Osteocyte (in vitro differentiated cells): Measurements from ENCODE around the gene PHF23. TPM values are rescaled to one million over a fixed set of nuclear protein-coding genes. Genes with fewer than 3 reads are reported as not detected.

Experiments used
- microRNA-seq: library from miRNA; unstranded; fragments of <30 nt; microRNA quantifications from one replicate; pipeline ENCODE4 v1.1.0, GENCODE V29; 2020; ENCODE audit not compliant: unreplicated experiment
- total RNA-seq: library from RNA; stranded (reverse); gene quantifications from 2 replicates; pipeline ENCODE4 v1.2.1, GENCODE V29; 2021

PHF23 gene
- total RNA-seq, 1 donor from 2014 or later, result 51.6 TPM

Small RNAs within 50 kb of the gene (microRNA-seq; reads per million reads assigned to microRNA genes)
- 1,592 reads per million, percentile 83 among the genes with 10 or more reads in this experiment for gene MIR324

Other genes with a start within 250 kb of the PHF23 start
- gene ALOX12, start 243.4 kb downstream of the PHF23 start, total RNA-seq, result not detected in 2 replicates
- gene RNASEK, start 226.8 kb downstream of the PHF23 start, total RNA-seq, result 255 and 269 TPM in 2 replicates
- gene BCL6B, start 216.4 kb downstream of the PHF23 start, total RNA-seq, result not detected in 2 replicates
- gene SLC16A13, start 203.4 kb downstream of the PHF23 start, total RNA-seq, result 4.4 and 7.9 TPM in 2 replicates
- 0.57 and 0.75 TPM in 2 replicates for gene SLC16A11, start 195.4 kb downstream of the PHF23 start, total RNA-seq
- gene CLEC10A, start 159.2 kb downstream of the PHF23 start, total RNA-seq, result not detected in 2 replicates
- gene ASGR2, start 124.6 kb downstream of the PHF23 start, total RNA-seq, result not detected in 2 replicates
- 1.6 and 2.4 TPM in 2 replicates for gene ASGR1, start 60.1 kb downstream of the PHF23 start, total RNA-seq
- 32.6 and 38.5 TPM in 2 replicates for gene DLG4, start 19.6 kb downstream of the PHF23 start, total RNA-seq
- gene ACADVL, start 19.5 kb downstream of the PHF23 start, total RNA-seq, result 302 and 354 TPM in 2 replicates
- 87.7 and 99.7 TPM in 2 replicates for gene DVL2, start 4.9 kb downstream of the PHF23 start, total RNA-seq
- 642 TPM in 2 replicates for gene GABARAP, start 3.0 kb upstream of the PHF23 start, total RNA-seq
- 145 and 151 TPM in 2 replicates for gene CTDNEP1, start 12.3 kb upstream of the PHF23 start, total RNA-seq
- gene ELP5, start 12.8 kb upstream of the PHF23 start, total RNA-seq, result 30.2 and 37.6 TPM in 2 replicates
- gene CLDN7, start 23.0 kb upstream of the PHF23 start, total RNA-seq, result 0.27 and 0.89 TPM in 2 replicates
- 0.59 and 0.63 TPM in 2 replicates for gene SLC2A4, start 42.3 kb upstream of the PHF23 start, total RNA-seq
- 0.40 TPM in 1 of 2 replicates, not detected in the other for gene YBX2, start 55.2 kb upstream of the PHF23 start, total RNA-seq
- gene EIF5A, start 68.2 kb upstream of the PHF23 start, total RNA-seq, result 352 and 359 TPM in 2 replicates
- 54.9 and 61.9 TPM in 2 replicates for gene GPS2, start 75.9 kb upstream of the PHF23 start, total RNA-seq
- 38.0 and 45.1 TPM in 2 replicates for gene NEURL4, start 89.9 kb upstream of the PHF23 start, total RNA-seq
- 2.0 and 4.2 TPM in 2 replicates for gene ACAP1, start 97.1 kb upstream of the PHF23 start, total RNA-seq
- 12.7 and 13.3 TPM in 2 replicates for gene KCTD11, start 112.7 kb upstream of the PHF23 start, total RNA-seq
- gene TMEM95, start 115.7 kb upstream of the PHF23 start, total RNA-seq, result not detected in 2 replicates
- not detected in 2 replicates for gene TNK1, start 141.6 kb upstream of the PHF23 start, total RNA-seq
- 73.9 and 81.4 TPM in 2 replicates for gene PLSCR3, start 155.1 kb upstream of the PHF23 start, total RNA-seq
- gene TMEM256, start 164.6 kb upstream of the PHF23 start, total RNA-seq, result 40.7 and 45.9 TPM in 2 replicates
- gene NLGN2, start 168.4 kb upstream of the PHF23 start, total RNA-seq, result 53.8 and 56.8 TPM in 2 replicates
- not detected in 2 replicates for gene SPEM1, start 180.9 kb upstream of the PHF23 start, total RNA-seq
- gene SPEM2, start 186.2 kb upstream of the PHF23 start, total RNA-seq, result not detected in 2 replicates
- gene SPEM3, start 189.4 kb upstream of the PHF23 start, total RNA-seq, result not detected in 2 replicates
- gene TMEM102, start 196.0 kb upstream of the PHF23 start, total RNA-seq, result 6.4 and 6.7 TPM in 2 replicates
- 1.3 and 1.5 TPM in 2 replicates for gene FGF11, start 200.1 kb upstream of the PHF23 start, total RNA-seq
- gene CHRNB1, start 205.6 kb upstream of the PHF23 start, total RNA-seq, result 9.3 and 11.0 TPM in 2 replicates
- gene ZBTB4, start 240.2 kb upstream of the PHF23 start, total RNA-seq, result 47.9 and 49.7 TPM in 2 replicates
- not detected in 2 replicates for gene SLC35G6, start 242.0 kb upstream of the PHF23 start, total RNA-seq
- gene POLR2A, start 244.9 kb upstream of the PHF23 start, total RNA-seq, result 148 and 149 TPM in 2 replicates